Measurements from ENCODE around the gene RNASEL. TPM values are rescaled to one million over a fixed set of nuclear protein-coding genes. Genes with fewer than 3 reads are reported as not detected.

RNASEL gene
- total RNA-seq, 3 donors from 2014 or later: 14.3 to 23.9 (median 16.3) TPM

DNA sequence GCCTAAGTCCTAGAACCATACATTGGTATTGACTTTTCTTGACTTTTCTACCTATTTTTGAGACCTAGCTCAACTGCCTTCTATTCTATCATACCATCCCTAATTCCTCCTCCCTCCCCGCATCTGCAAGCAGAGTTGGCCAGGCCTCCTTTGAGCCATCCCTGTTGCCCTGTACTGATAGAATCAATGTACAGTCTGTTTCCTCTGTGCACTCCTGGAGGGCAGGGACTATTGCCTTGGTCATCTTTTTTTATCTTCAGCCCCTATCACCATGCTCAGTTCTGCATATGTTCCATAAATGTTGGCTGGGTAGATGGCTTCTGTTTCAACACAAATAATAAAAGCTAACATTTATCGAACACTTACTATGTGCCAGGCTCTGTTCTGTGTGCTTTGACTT is 19.2 kb upstream of the RNASEL start:
- no peak for ATAC-seq
- no peaks in the 10 kb centered on the region for H3K36me3 ChIP-seq (ENCODE audit: low read depth)
- H3K4me3 ChIP-seq: no peak overlapping the region
- intact Hi-C loops (cut with DNase I, micrococcal nuclease): no loop called here
- H3K4me1 ChIP-seq (ENCODE audit: low read depth): peaks cover 10% of the 10 kb centered on the region
- DNase-seq: no peak
- TF ChIP-seq, protein P1, sequence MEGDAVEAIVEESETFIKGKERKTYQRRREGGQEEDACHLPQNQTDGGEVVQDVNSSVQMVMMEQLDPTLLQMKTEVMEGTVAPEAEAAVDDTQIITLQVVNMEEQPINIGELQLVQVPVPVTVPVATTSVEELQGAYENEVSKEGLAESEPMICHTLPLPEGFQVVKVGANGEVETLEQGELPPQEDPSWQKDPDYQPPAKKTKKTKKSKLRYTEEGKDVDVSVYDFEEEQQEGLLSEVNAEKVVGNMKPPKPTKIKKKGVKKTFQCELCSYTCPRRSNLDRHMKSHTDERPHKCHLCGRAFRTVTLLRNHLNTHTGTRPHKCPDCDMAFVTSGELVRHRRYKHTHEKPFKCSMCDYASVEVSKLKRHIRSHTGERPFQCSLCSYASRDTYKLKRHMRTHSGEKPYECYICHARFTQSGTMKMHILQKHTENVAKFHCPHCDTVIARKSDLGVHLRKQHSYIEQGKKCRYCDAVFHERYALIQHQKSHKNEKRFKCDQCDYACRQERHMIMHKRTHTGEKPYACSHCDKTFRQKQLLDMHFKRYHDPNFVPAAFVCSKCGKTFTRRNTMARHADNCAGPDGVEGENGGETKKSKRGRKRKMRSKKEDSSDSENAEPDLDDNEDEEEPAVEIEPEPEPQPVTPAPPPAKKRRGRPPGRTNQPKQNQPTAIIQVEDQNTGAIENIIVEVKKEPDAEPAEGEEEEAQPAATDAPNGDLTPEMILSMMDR (IDR thresholded peaks at IDR 0.05): no peak
- H3K9me3 ChIP-seq: no peaks in the 10 kb centered on the region

DNA sequence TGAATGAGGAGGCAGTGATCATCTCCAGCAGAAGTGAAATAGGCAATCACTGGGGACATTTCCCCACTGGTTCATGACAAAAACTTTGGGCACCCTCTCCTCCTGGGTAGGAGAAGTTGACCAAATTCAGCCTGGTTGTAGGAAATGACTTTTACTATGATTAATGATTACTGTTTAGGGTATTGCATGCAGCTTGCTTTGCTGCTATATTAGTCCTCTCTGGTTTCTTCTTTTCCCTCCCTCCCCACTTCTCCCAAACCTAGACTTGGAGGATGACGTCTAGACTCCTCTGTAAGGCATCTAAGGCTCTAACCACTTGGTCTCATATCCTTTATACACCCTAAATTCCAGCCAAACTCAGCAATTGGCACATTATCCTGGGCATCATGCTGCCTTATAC is 18.5 kb upstream of the RNASEL start:
- DNase-seq: no peak
- TF ChIP-seq, protein P1 (IDR thresholded peaks at IDR 0.05): no peak

DNA sequence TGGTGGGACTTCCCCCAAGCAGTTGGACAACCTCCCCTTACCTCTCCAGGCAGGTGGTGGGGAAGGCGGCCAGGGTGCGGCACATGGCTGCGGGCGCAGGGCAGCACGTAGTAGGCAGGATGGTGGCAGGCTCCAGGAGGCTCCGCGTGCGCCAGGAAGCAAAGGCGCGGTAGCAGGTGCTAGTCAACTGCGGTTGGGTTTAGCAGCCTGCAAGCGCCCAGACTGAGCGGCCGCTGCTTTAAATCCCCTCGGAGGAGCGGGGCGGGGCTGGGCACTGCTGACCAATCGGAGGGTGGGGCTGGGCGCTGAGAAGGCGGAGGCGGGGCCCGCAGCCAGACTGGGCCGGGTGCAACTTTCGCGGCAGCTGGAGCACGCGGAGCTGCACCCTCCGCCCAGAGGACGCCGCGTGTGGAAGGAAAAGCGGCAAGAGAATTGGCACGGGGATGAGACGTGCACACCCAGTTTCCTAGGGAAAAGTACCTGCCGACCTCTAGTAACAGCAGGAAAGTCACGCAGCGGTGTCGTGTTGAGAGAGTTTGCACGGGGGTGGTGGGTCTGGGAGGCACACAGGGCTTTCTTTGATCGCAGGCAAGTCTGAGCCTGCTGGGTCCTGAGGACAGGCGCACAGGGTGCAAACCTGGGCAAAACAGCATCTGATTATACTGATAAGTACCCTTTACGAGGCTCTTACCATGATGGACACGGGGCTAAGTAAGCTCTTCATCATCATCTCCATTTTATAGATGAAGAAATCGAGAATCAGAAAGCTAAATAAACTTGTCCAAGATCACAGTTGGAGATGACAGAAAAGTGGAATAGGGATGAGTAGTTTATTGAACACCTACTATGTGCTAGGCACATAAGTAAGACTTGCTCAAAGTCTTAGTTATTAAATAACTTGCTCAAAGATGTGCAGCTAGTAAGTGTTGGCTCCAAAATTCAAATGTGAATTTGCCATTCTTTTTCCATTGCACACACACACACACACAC is 15.4 kb upstream of the RNASEL start, which contains the start of gene RGS16:
RGS16 (minus strand) TSS at position 215 of the 990 bp plus-strand sequence; CDS start at position 85, 130 bp downstream.
- peak; percentile 97 for ATAC-seq

More for the DNA sequence above, 18.5 kb upstream of the RNASEL start:
- no peak for ATAC-seq
- H3K36me3 ChIP-seq (ENCODE audit: low read depth): no peaks in the 10 kb centered on the region
- no peaks in the 10 kb centered on the region for H3K9me3 ChIP-seq
- intact Hi-C loops (cut with DNase I, micrococcal nuclease): no loop called here
- no peak overlapping the region for H3K4me3 ChIP-seq
- H3K4me1 ChIP-seq (ENCODE audit: low read depth): peaks cover 10% of the 10 kb centered on the region

DNA sequence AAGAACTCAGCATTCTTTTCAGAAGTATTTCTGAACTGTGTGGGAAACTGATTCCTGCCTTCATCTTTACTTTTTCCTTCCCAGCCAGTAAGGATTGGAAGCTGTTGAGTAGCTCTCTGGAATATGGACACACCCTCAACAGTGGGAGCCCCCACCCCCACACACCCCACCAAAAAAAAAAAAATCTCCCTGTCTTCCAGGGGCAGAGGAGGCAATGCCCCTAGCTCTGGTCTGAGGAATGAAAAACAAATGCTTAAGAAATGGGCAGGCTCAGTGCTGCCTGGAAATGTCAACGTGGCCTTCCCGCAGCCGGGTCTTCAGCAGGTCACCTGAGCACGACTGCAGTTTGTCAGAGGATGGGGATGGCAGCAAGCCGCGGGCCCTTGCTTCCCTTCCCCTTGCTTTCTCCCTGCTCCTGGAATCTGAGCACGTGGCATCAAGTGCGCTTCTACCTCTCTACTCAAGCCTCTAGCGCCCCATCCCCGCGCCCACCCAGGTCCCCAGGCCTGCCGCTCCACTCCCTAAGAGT is 14.7 kb upstream of the RNASEL start:
- ATAC-seq (peak; percentile 18), DNase-seq (no peak)
- H3K9me3 ChIP-seq: no peaks in the 10 kb centered on the region
- H3K4me1 ChIP-seq (ENCODE audit: low read depth): peaks cover 10% of the 10 kb centered on the region
- no peaks in the 10 kb centered on the region for H3K36me3 ChIP-seq (ENCODE audit: low read depth)
- H3K4me3 ChIP-seq: peak overlapping the region; percentile 19
- TF ChIP-seq, protein P1 (IDR thresholded peaks at IDR 0.05): no peak
- intact Hi-C loops (cut with DNase I, micrococcal nuclease): no loop called here

More for the DNA sequence above, 15.4 kb upstream of the RNASEL start, which contains the start of gene RGS16:
- Histone ChIP-seq H3K4me3 (peak within 1 kb of the TSS; percentile 19), H3K4me1 (ENCODE audit: low read depth) (peaks cover 10% of the 10 kb centered on the region), H3K9me3 (no peaks in the 10 kb centered on the region), H3K36me3 (ENCODE audit: low read depth) (no peaks in the 10 kb centered on the region)
- intact Hi-C loops (cut with DNase I, micrococcal nuclease): no loop called here
- peak; percentile 96 to 97 (median 96) for DNase-seq
- TF ChIP-seq, protein P1 (IDR thresholded peaks at IDR 0.05): no peak

DNA sequence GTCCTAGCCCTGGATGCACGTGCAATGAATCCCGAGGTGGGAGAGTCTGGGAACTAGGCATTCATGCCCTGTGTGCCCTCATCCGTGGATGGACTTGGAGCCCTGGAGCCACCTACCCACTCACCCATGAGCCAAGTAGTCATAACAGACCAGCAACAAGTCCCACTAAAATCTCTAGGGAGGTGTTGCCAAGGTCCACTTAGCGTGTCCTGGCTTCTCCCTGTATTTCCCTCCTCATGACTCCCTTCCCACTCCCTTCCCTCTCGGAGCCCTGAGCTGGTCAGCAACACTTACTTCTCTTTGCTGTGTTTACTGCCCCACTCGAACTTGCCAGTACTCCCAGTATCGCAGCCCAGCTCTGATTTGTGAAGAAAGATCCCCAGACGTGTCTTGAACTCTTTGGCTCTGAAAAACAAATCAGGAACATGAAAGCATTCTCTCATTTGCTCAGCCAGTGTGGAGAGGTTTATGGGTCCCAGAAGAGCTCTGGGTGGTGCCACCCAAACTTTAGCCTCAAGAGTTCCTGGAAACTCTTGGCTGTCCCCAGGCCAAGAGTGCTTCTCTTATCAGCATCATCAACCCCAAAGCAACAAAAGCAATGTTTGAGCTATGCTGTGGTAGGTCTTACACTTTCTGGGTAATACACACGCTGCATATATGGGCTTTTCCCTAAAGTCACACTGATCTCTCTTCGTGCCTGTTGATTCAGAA is 14.0 kb upstream of the RNASEL start:
- ATAC-seq (no peak), DNase-seq (no peak)
- H3K36me3 ChIP-seq (ENCODE audit: low read depth): no peaks in the 10 kb centered on the region
- H3K4me3 ChIP-seq: no peak overlapping the region
- intact Hi-C loops (cut with DNase I, micrococcal nuclease): no loop called here
- TF ChIP-seq, protein P1 (IDR thresholded peaks at IDR 0.05): no peak
- H3K9me3 ChIP-seq: no peaks in the 10 kb centered on the region
- peaks cover 10% of the 10 kb centered on the region for H3K4me1 ChIP-seq (ENCODE audit: low read depth)
